GM18858 (cell line): ENCODE results near the gene C10orf62.

ENCODE experiments used
- ATAC-seq: cut with Tn5 transposase; IDR thresholded peaks from one replicate; pipeline ENCODE4 v1.9.1; 2021; ENCODE audit not compliant: unreplicated experiment

Gene C10orf62

GRCh38 chr10:97584798-97585438 lies 4.6 kb upstream of the C10orf62 start:
- no peak for ATAC-seq

GRCh38 chr10:97585439-97585811 lies 4.1 kb upstream of the C10orf62 start:
- no peak for ATAC-seq

DNA sequence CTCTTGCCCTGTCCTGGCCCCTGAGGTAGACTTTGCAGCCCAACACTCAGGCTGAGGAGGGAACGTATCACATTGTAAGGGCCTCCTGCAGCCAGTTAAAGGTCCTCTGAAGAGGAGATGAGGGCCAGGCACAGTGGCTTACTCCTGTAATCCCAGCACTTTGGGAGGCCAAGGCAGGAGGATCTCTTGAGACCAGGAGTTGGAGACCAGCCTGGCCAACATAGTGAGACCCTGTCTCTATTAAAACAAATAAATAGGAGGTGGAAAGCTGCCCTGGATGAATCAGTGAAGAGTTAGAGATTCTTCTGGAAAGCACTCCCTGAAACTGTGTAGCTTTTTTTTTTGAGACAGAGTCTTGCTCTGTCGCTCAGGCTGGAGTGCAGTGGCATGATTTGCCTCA lies 2.3 kb upstream of the C10orf62 start:
- no peak for ATAC-seq

- no peak for ATAC-seq
Measured at GRCh38 chr10:97590082-97590747, 694 bp downstream of the C10orf62 start.

GRCh38 chr10:97590748-97591495 lies 1.4 kb downstream of the C10orf62 start:
- no peak for ATAC-seq

DNA sequence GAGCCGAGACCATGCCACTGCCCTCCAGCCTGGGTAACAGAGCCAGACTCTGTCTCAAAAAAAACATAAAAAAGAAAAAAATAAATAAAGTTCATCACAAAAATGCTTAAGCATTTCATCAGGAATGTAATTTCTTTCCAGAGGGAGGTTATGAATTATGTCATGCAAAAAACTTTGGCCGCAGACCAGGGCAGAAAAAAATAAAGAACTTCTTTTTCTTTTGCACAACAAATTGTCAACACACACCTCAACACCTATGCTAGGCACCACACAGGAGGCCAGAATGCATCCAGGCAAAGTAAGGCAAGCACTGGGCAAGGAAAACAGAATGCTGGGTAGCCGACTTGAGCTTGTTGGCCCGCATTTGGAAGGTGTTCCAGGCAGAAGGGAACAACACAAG lies 3.9 kb downstream of the C10orf62 start:
- no peak for ATAC-seq

DNA sequence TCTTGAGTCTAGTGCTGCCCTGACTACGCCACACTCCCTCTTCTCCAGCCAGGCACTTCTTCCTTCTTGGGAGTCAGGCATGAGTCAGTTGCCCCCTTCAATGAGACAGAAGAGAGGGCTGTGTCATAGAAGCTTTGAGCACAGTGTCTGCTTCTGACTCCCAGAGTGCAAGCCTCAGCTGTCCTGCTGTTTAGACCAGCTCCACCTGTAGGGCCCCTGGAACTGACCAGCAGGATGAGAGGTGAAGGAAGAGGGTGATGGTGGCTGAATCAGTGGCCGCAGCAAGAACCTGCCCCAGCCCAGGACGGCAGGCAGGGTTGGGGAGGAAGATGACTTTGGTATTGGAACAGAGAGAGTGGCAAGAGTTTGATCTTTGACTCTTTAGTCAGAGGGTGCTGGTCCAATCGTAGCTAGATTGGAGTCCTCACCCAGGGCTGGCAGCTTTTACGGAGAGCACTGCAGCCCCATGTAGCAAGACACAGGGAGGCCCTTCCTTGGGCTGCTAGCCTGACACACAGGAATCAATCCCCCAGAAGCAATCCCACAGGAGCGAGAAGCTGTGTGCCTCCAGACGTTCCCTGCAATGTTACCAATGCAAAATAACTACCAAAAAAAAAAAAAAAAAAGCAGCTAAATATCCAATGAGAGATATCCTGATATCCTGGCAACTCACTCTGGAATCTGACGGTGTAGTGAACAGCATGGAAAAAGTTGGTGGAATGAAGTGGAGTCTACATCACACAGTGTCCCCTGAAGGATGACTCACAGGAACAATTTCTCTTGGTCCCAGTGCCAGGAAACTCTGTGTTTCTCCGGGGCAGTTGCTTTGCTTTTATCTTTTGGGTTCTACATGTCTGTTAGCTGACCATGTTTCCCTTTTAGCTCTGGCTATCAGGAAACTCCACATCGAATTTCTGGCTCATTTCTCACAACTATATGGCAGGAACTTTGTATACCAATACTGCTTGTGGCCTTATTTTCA lies 6.9 kb downstream of the C10orf62 start:
- ATAC-seq = no peak

- ATAC-seq = no peak
Measured at GRCh38 chr10:97597778-97598177, 8.3 kb downstream of the C10orf62 start.

DNA sequence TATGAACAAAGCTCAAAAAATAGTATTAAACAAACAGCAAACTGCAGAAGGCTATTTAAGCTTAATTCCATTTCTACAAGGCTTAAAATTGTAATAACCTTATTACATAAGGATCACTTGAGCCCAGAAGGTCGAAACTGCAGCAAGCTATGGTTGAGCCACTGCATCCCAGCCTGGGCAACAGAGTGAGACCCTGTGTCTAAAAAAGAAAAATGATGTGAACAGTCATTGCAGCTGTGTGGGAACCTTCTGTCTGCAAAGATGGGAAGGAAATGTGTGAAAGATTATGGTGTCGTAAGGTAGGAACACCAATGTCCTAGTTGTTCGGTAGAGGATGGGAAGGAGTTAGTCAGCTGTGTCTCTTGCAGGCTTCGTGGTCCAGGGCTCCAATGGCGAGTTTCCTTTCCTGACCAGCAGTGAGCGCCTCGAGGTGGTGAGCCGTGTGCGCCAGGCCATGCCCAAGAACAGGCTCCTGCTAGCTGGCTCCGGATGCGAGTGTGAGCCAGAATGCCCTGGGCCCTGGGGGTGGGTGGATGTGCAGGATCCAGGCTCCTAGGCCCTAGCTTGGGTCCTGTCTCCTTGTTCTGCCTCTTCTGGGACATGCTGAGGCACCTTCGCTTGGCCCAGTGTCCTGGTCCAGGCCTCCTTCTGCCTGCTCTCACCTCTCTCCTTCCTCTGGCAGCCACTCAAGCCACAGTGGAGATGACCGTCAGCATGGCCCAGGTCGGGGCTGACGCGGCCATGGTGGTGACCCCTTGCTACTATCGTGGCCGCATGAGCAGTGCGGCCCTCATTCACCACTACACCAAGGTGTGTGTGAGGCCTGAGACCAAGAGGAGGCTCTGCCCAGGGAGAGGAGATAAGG lies 9.1 kb downstream of the C10orf62 start:
- no peak for ATAC-seq

GRCh38 chr10:97599272-97599619 lies 9.7 kb downstream of the C10orf62 start:
- ATAC-seq = no peak

DNA sequence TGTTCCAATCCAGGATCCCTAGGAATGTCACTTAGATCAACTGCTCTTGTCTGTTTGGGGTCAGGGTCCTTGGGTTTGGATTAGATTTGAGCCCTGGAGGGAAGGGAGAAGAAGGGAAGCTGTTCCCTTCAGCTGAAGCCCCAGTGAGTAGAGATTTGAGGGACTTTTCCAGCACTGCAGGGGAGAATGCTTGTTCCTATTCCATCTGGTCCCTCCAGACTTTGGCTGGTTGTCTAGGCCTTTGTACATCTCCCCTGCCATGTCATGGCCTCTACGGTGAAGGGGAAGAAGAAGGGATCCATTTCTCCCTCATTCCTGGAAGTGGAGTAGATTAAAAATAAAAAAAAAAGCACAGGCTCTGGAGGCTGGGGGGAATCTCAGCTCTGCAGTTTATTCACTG lies 11.1 kb downstream of the C10orf62 start:
- ATAC-seq = no peak

DNA sequence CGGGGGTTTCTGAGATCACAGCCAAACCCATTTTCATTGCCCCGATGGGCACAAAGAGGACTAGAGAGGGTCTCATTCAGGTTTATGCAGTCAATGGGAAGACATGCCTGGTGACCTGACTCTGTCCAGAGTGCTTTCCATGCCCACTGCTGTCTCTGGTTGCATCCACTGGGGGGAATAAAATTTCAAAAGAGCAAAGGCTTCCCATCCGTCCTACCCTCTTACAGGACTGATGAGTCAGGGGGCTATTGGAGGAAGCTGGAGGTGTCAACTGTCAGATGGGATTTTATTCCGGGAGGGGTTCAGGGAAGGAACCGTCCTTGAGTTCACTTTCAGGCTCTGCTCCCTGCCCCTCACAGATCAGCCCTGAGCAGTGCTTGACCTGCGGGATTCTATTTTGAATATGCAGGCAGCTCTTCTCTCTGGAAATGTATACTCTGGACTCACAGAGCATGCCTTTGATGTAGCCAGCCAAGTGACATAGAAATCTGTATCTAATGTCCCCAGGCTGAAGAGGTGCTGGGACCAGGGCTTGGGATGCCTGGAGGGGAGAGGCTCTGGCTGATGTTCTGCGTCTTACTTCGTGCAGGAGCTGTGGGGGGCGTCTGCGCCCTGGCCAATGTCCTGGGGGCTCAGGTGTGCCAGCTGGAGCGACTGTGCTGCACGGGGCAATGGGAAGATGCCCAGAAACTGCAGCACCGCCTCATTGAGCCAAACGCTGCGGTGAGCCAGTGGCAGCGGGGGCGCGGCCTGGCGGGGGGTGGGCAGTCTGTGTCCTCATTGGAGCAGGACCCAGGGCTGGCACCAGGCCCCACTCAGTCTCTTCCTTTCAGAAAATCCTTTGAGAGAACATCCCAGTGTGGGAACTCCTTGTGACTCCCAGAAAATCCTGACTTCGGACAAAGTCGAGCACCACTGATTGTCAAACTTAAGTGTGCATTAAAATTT lies 12.0 kb downstream of the C10orf62 start:
- no peak for ATAC-seq

DNA sequence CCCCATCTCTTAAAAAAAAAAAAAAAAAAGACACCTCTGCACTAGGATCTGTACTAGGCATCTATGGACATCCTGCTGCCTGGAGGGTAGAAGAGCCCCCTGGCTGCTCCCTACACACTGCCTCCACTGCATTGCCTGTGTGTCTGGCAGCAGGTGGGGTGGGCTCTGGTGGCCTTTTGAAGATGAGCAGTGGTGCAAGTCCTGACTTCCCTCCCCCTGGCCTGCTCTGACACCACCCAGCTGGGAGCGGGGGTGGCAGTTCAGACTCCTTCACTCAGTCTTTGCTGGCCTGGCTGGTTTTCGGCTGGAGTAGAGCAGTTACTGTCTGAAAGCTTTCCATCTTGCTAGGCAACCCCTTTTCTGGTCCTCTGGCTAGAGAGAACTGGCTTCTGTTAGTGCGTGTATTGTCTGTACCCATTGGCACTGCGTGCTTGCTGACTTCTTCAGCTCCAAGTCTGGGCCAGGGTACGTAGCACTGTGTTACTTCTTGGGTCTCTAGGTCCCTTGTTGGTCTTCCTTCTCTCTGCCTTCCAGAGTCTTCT lies 17.6 kb downstream of the C10orf62 start:
- ATAC-seq = no peak

DNA sequence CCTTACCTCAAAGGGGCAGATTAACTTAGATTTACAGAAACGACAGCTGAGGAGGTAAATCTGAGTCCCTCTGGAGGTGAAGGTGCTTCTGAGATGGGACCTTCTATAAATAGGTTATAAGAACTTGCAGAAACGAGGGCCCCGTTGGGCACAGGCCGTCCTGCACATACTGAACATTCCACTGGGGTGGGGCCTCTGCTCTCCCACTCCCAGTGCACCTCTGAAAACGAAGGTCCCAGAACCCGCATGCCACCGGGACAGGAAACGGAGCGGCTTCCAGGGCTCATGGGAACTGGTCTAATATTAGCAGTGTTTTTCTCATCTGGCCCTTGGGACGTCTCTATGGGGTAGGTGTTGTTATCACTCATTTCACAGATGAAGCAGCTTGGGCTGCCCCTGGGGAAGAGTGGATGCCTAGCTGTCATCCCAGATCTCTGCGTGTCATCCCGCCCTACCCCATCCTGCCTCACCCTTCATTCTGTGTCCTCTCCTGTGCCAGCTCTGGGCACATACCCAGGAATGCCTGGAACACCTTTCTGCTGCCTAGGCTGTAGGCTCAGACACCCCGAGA lies 19.6 kb downstream of the C10orf62 start:
- ATAC-seq = no peak

DNA sequence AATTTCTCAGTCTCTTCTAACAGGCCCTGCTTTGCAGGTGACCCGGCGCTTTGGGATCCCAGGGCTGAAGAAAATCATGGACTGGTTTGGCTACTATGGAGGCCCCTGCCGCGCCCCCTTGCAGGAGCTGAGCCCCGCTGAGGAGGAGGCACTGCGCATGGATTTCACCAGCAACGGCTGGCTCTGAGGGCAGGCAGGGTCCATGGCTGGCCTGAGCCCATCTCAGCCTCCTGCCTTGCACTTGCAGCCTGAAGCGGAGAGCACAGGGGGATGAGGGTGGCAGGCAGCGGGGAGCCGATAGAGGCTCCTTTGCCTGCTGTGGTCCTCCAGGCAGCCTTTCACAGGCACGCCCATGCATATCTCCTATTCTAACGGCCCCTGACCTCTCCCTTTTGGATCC lies 22.0 kb downstream of the C10orf62 start:
- no peak for ATAC-seq

DNA sequence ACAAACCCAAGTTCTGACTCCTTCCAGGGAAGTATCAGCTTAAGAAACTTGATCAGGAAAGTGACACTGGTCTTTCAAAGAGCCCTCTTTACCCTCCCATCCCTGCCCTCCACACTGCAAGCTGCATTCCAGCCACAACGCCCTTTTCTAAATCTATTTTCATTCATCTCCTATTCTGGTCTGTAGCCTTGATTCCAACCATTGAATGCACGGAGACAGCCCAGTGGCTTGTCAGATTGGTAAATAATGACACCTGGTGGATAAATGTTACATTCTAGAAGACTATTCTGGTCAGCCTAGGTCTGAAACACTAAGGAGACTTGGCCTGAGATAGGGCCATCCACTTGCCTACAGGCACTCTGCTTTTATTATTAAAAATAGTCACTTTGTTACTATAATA lies 22.9 kb downstream of the C10orf62 start:
- no peak for ATAC-seq

DNA sequence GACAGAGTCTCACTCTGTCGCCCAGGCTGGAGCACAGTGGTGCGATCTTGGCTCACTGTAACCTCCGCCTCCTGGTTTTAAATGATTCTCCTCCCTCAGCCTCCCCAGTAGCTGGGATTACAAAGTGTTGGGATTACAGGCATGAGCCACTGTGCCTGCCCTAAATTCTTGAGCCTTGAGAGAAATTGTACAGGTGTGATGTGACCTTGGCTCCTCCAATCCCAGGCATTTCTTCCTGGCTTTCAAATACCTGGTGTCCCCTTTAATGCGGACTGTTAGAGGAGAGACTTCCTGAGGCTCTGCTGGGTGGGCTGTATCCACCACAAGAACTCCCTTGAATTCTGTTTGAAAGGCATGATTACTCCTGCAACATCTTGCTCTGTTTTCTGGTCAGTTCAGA lies 28.8 kb downstream of the C10orf62 start:
- ATAC-seq = no peak

DNA sequence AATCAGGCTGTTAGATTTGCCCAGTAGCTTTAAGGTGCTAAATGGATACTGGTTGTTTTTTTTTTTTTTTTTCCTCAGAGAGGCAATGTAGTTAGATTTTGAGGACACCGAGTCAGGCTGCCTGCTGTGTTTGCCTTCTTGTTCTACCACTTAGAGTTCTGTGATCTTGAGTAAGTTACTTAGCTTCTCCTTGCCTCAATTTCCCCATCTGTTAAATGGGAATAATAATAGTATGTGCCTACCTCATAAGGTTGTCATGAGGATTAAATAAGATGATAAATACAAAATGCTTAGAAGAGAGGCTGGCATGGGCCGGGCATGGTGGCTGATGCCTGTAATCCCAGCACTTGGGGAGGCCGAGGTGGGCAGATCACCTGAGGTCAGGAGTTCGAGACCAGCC lies 29.2 kb downstream of the C10orf62 start:
- ATAC-seq = no peak

DNA sequence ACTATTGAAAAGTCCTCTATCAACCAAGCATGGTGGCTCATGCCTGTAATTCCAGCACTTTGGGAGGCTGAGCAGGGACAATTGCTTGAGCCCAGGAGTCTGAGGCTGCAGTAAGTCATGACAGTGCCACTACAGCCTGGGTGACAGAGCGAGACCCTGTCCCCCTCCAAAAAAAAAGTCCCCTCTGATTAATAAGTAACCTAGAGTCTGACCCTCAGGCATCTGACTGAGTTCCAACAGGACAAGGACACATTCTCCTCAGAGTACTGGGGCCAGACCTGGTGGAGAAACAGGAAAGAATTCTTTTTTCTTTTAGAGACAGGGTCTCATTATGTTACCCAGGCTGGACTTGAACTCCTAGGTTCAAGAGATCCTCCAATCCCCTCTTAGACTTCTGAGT lies 33.8 kb downstream of the C10orf62 start:
- ATAC-seq = no peak
